DOHH2 (cell line): ENCODE data around the gene KMT2D.

ENCODE experiments used
- H3F3A ChIP-seq: fragments of 200-600 bp; sonication (generic), shearing (Covaris generic); 2 replicates; pipeline ENCODE4 v1.6.0; 2016; ENCODE audit warnings: antibody characterized with exemption, mild to moderate bottlenecking; ENCODE audit not compliant: control insufficient read depth, insufficient read depth
- H3K27ac ChIP-seq: fragments of 200-600 bp; sonication (generic); 2 replicates; pipeline ENCODE4 v1.5.1; 2014; ENCODE audit warnings: low read depth, mild to moderate bottlenecking, low read length, moderate library complexity
- H3K27me3 ChIP-seq: fragments of 200-600 bp; sonication (generic); 2 replicates; pipeline ENCODE4 v1.6.1; 2014; ENCODE audit warnings: mild to moderate bottlenecking, low read length, mixed read lengths; ENCODE audit not compliant: control insufficient read depth
- H3K36me3 ChIP-seq: fragments of 200-600 bp; sonication (generic); 2 replicates; pipeline ENCODE4 v1.6.1; 2014; ENCODE audit warnings: mild to moderate bottlenecking, low read length, moderate library complexity, mixed read lengths; ENCODE audit not compliant: control insufficient read depth
- H3K4me1 ChIP-seq: fragments of 200-600 bp; sonication (generic); 2 replicates; pipeline ENCODE4 v1.6.1; 2014; ENCODE audit warnings: mild to moderate bottlenecking, low read length, mixed read lengths; ENCODE audit not compliant: control insufficient read depth
- H3K4me2 ChIP-seq: fragments of 200-600 bp; sonication (generic); 2 replicates; pipeline ENCODE4 v1.6.0; 2014; ENCODE audit warnings: mild to moderate bottlenecking, low read length, moderate library complexity
- H3K4me3 ChIP-seq: fragments of 200-600 bp; sonication (generic); 2 replicates; pipeline ENCODE4 v1.5.1; 2014; ENCODE audit warnings: mild to moderate bottlenecking, low read length, mixed read lengths
- H3K79me2 ChIP-seq: fragments of 200-600 bp; sonication (generic); 2 replicates; pipeline ENCODE4 v1.6.1; 2014; ENCODE audit warnings: mild to moderate bottlenecking, low read length, mixed read lengths; ENCODE audit not compliant: control insufficient read depth
- H3K9me2 ChIP-seq: fragments of 200-600 bp; sonication (generic); replicated peaks from 2 replicates; pipeline ENCODE4 v1.6.1; 2014; ENCODE audit warnings: mild to moderate bottlenecking, low read length, mixed read lengths; ENCODE audit not compliant: control insufficient read depth
- H3K9me3 ChIP-seq: fragments of 200-600 bp; sonication (generic); 2 replicates; pipeline ENCODE4 v1.6.1; 2014; ENCODE audit warnings: antibody characterized with exemption, low read length, mixed read lengths; ENCODE audit not compliant: control insufficient read depth, insufficient read depth
- H4K20me1 ChIP-seq: fragments of 200-600 bp; sonication (generic); 2 replicates; pipeline ENCODE4 v1.6.0; 2014; ENCODE audit warnings: low read depth, mild to moderate bottlenecking, antibody characterized with exemption, low read length, moderate library complexity; ENCODE audit not compliant: control insufficient read depth, insufficient read depth
- CTCF ChIP-seq: fragments of 200-600 bp; sonication (generic); IDR thresholded peaks from one replicate; pipeline ENCODE4 v1.5.1; 2014; ENCODE audit warnings: antibody characterized with exemption, mild to moderate bottlenecking, low read depth, low read length; ENCODE audit not compliant: poor library complexity, severe bottlenecking
- EZH2phosphoT487 ChIP-seq: fragments of 200-600 bp; sonication (generic); IDR thresholded peaks from 2 replicates; pipeline ENCODE4 v1.6.1; 2017; ENCODE audit warnings: borderline replicate concordance, mild to moderate bottlenecking, antibody characterized with exemption, low read length, moderate library complexity, mixed read lengths

The KMT2D gene

GRCh38 chr12:49032679-49033447 lies 27.7 kb downstream of the KMT2D start:
- no peaks in the 10 kb centered on the region for H3K27me3 ChIP-seq
- no peak for TF ChIP-seq CTCF
- no peak for TF ChIP-seq EZH2phosphoT487
- no peak overlapping the region for H3K4me2 ChIP-seq
- no peak overlapping the region for H3K27ac ChIP-seq
- H3K79me2 ChIP-seq: no peaks in the 10 kb centered on the region
- no peak overlapping the region for H3K4me3 ChIP-seq
- H3F3A ChIP-seq: no peaks in the 10 kb centered on the region
- H3K9me2 ChIP-seq: no peaks in the 10 kb centered on the region
- no peaks in the 10 kb centered on the region for H3K9me3 ChIP-seq
- H3K36me3 ChIP-seq: peaks cover 97% of the 10 kb centered on the region
- H4K20me1 ChIP-seq: peaks cover 4% of the 10 kb centered on the region; the same call in 1 of the 2 replicates
- no peaks in the 10 kb centered on the region for H3K4me1 ChIP-seq

GRCh38 chr12:49032276-49032675 lies 28.3 kb downstream of the KMT2D start:
- Histone ChIP-seq H3K4me3 (no peak overlapping the region), H3K36me3 (peaks cover 96% of the 10 kb centered on the region), H3K4me1 (no peaks in the 10 kb centered on the region), H3F3A (no peaks in the 10 kb centered on the region), H3K27me3 (no peaks in the 10 kb centered on the region), H3K9me2 (no peaks in the 10 kb centered on the region), H3K4me2 (no peak overlapping the region), H3K9me3 (no peaks in the 10 kb centered on the region), H4K20me1 (peaks cover 4% of the 10 kb centered on the region; the same call in 1 of the 2 replicates), H3K27ac (no peak overlapping the region), H3K79me2 (no peaks in the 10 kb centered on the region)
- TF ChIP-seq EZH2phosphoT487 (no peak), CTCF (no peak)

GRCh38 chr12:49031573-49032161 lies 28.9 kb downstream of the KMT2D start:
- no peaks in the 10 kb centered on the region for H3K4me1 ChIP-seq
- H3K9me2 ChIP-seq: no peaks in the 10 kb centered on the region
- H3F3A ChIP-seq: no peaks in the 10 kb centered on the region
- H3K79me2 ChIP-seq: no peaks in the 10 kb centered on the region
- no peak for TF ChIP-seq EZH2phosphoT487
- no peak for TF ChIP-seq CTCF
- no peaks in the 10 kb centered on the region for H3K27me3 ChIP-seq
- H3K4me2 ChIP-seq: no peak overlapping the region
- peaks cover 95% of the 10 kb centered on the region for H3K36me3 ChIP-seq
- no peaks in the 10 kb centered on the region for H3K9me3 ChIP-seq
- H3K27ac ChIP-seq: no peak overlapping the region
- H4K20me1 ChIP-seq: peaks cover 4% of the 10 kb centered on the region; the same call in 1 of the 2 replicates
- no peak overlapping the region for H3K4me3 ChIP-seq
